ENCODE data around the gene ASB17.

Gene ASB17, protein sequence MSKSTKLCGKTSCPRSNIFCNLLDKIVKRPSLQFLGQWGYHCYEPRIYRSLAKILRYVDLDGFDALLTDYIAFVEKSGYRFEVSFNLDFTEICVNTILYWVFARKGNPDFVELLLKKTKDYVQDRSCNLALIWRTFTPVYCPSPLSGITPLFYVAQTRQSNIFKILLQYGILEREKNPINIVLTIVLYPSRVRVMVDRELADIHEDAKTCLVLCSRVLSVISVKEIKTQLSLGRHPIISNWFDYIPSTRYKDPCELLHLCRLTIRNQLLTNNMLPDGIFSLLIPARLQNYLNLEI

DNA sequence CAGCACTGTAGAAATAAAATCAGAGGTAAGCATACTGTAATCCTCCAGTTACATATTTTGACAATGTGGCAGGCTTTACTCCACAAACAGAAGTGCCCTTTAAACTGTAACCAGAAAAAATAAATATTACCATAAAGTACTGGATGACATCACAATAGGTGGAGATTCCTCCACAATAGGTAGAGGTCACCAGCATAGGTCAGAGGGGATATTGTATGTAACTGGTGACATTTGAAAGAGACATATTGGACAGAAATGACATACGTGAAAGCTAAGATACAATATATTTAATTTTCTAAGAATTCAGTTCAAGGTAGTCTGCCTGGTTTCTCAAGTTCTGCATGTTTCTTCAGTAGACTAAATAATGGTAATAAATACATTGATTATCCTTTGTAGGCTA is at the start of gene ASB17:
TSS of gene ASB17 (minus strand) at position 101 of the 400 bp plus-strand sequence. CDS start 113 bp downstream, outside the sequence.
- H3K4me3 ChIP-seq (ENCODE audit: low read depth, low read length): no peak within 1 kb of the TSS
- DNase-seq (ENCODE audit: low read depth): no peak
- TF ChIP-seq, protein P1, sequence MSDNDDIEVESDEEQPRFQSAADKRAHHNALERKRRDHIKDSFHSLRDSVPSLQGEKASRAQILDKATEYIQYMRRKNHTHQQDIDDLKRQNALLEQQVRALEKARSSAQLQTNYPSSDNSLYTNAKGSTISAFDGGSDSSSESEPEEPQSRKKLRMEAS (IDR thresholded peaks at IDR 0.05; ENCODE audit: low read depth, low read length): no peak

DNA sequence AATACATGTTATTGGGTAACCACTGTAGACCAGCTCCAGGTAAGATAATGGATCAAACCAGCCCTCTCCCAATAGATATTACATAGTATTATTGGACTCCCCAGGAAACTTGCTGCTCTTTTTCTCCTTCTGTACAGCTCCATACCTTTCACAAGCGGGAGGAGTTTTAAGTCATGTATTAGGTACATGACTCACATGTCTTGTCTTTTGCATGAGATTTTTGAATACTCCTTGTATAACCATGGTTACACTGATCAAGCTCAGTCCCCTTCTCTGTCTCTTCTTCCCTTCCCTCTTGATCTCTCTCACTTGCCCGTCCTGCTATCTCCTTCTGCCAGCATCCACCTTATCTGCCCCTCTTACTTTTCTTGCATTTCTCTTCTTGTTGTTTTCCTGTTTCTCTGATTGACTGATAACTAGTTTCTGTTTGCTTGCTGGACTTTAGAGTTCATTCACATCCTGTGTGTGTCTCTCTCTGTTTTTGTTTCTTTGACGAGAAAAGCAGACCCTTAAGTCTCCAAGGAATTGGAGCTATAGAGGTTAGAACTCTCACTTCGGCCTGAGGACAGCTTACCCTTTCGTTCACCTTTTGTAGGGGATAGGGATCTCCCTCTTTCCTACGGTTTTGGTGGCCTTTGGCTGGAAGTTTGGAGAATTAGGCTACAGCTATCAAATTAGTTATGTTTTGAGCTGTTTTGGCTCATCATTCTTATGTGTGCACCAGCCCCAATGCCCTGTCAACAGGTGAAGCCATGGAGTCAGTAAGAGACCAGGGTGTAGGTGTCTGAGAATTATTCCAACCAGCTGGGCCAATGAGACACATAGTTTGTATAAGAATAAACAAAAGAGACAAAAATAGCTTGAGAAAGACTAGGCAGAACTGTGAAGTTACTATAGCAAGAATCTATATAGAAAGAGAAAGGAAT is 49.0 kb upstream of the ASB17 start:
- no peak for DNase-seq (ENCODE audit: low read depth)
- TF ChIP-seq MYC (IDR thresholded peaks at IDR 0.05; ENCODE audit: low read depth, low read length): no peak
- TF ChIP-seq, protein P1 (IDR thresholded peaks at IDR 0.05; ENCODE audit: low read depth, low read length): no peak
- TF ChIP-seq, protein P2, sequence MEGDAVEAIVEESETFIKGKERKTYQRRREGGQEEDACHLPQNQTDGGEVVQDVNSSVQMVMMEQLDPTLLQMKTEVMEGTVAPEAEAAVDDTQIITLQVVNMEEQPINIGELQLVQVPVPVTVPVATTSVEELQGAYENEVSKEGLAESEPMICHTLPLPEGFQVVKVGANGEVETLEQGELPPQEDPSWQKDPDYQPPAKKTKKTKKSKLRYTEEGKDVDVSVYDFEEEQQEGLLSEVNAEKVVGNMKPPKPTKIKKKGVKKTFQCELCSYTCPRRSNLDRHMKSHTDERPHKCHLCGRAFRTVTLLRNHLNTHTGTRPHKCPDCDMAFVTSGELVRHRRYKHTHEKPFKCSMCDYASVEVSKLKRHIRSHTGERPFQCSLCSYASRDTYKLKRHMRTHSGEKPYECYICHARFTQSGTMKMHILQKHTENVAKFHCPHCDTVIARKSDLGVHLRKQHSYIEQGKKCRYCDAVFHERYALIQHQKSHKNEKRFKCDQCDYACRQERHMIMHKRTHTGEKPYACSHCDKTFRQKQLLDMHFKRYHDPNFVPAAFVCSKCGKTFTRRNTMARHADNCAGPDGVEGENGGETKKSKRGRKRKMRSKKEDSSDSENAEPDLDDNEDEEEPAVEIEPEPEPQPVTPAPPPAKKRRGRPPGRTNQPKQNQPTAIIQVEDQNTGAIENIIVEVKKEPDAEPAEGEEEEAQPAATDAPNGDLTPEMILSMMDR (IDR thresholded peaks at IDR 0.05; ENCODE audit: low read depth, low read length): no peak
- no peak for TF ChIP-seq POLR2A (IDR thresholded peaks at IDR 0.05; ENCODE audit: extremely low read depth, insufficient read length)
- no peak overlapping the region for H3K4me3 ChIP-seq (ENCODE audit: low read depth, low read length)

DNA sequence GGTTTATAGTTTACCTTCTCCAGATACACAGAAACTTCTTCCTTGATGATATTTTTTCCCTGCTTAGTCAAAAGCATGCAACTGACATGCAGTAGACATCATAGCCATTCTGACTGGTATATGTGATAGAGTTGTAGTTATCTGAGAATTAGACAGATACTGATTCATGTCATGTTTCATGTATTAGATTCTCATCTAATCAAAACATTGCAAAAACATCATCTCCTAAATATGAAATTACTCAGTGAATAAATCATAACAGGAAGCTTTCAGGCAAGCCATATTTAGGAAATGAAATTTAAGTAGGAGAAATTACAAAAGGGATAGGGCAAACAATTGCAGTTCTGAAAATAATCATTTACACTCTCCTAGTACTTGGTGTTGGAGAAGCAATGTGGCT is 38.4 kb upstream of the ASB17 start:
- TF ChIP-seq MYC (IDR thresholded peaks at IDR 0.05; ENCODE audit: low read depth, low read length): no peak
- TF ChIP-seq, protein P1 (IDR thresholded peaks at IDR 0.05; ENCODE audit: low read depth, low read length): no peak
- TF ChIP-seq POLR2A (IDR thresholded peaks at IDR 0.05; ENCODE audit: extremely low read depth, insufficient read length): no peak
- TF ChIP-seq, protein P2 (IDR thresholded peaks at IDR 0.05; ENCODE audit: low read depth, low read length): no peak
- H3K4me3 ChIP-seq (ENCODE audit: low read depth, low read length): no peak overlapping the region
- no peak for DNase-seq (ENCODE audit: low read depth)

DNA sequence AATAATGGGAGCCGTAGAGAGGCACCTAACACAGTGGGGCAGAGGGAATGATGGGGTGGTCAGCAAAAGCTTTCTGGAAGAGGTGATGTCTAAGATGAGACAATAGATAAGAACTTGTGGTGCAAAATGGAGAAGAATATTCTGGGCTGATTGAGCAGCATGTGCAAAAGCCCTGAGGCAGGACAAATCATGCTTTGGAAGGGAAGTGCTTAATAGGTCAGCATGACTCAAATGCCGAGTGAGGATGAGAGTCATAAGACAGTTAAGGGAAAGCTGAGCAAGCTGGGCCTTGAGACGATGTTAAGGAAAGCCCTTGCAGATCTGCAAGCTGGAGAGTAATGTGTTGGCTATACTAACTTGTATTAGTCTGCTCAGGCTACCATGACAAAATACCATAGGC is 37.3 kb upstream of the ASB17 start:
- DNase-seq (ENCODE audit: low read depth): no peak
- TF ChIP-seq POLR2A (IDR thresholded peaks at IDR 0.05; ENCODE audit: extremely low read depth, insufficient read length) (no peak), MYC (IDR thresholded peaks at IDR 0.05; ENCODE audit: low read depth, low read length) (no peak)
- TF ChIP-seq, protein P2 (IDR thresholded peaks at IDR 0.05; ENCODE audit: low read depth, low read length): no peak
- TF ChIP-seq, protein P1 (IDR thresholded peaks at IDR 0.05; ENCODE audit: low read depth, low read length): no peak
- no peak overlapping the region for H3K4me3 ChIP-seq (ENCODE audit: low read depth, low read length)

DNA sequence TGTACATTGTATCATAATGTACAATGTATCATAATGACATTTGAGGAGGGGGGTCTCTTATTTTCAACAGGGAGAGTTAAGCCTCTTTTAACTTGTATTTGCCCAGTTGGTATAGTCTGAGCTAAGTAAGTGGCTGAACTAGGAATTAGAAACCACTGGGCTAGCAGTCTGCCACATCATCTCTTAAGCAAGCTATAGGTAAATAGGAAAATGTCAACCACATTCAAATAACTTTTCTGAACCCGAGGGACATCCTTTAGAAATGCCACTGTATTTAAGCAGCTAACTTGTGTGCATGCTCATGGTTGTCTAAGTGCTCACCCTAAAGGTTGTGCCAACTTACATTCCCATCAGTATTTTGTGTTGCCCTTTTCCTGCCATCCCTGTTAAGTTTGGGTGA is 35.5 kb upstream of the ASB17 start:
- TF ChIP-seq MYC (IDR thresholded peaks at IDR 0.05; ENCODE audit: low read depth, low read length): no peak
- TF ChIP-seq, protein P1 (IDR thresholded peaks at IDR 0.05; ENCODE audit: low read depth, low read length): no peak
- no peak for TF ChIP-seq POLR2A (IDR thresholded peaks at IDR 0.05; ENCODE audit: extremely low read depth, insufficient read length)
- TF ChIP-seq, protein P2 (IDR thresholded peaks at IDR 0.05; ENCODE audit: low read depth, low read length): no peak
- DNase-seq (ENCODE audit: low read depth): no peak
- no peak overlapping the region for H3K4me3 ChIP-seq (ENCODE audit: low read depth, low read length)

Data from NB4 (cell line).